ENCODE measurements around the gene LAX1. TPM values are rescaled to one million over a fixed set of nuclear protein-coding genes. Genes with fewer than 3 reads are reported as not detected.
A peak's percentile ranks its signal among the peaks of the same experiment; 100 is the strongest.

The LAX1 gene
- total RNA-seq, 1 donor from 2014 or later: not detected

GRCh38 chr1:203796236-203796605 is 31.2 kb downstream of the LAX1 start:
- H2AFZ ChIP-seq (ENCODE audit: low read depth, low read length): no peak overlapping the region
- H3K4me3 Mint-ChIP-seq (ENCODE audit: unreplicated experiment): peak overlapping the region; percentile 100
- no peaks in the 10 kb centered on the region for H3K9me3 ChIP-seq (ENCODE audit: insufficient read depth, low read depth, low read length)
- H3K27me3 Mint-ChIP-seq (ENCODE audit: low read depth, unreplicated experiment): no peaks in the 10 kb centered on the region
- peak overlapping the region; percentile 95 for H3K27ac ChIP-seq (ENCODE audit: low read depth, low read length)
- peaks cover 54% of the 10 kb centered on the region for H3K79me2 ChIP-seq (ENCODE audit: insufficient read depth, low read length)
- peak overlapping the region; percentile 85 for H3K4me2 ChIP-seq (ENCODE audit: low read length)
- H3K4me1 ChIP-seq (ENCODE audit: insufficient read depth, low read length): peaks cover 24% of the 10 kb centered on the region
- peaks cover 51% of the 10 kb centered on the region for H4K20me1 ChIP-seq (ENCODE audit: insufficient read depth, low read length)
- peaks cover 2% of the 10 kb centered on the region for H3K9me3 Mint-ChIP-seq (ENCODE audit: unreplicated experiment)
- peak overlapping the region; percentile 99 for H3K9ac ChIP-seq (ENCODE audit: low read length)
- H3K36me3 ChIP-seq (ENCODE audit: insufficient read depth, low read length): peaks cover 18% of the 10 kb centered on the region
- H3K4me1 Mint-ChIP-seq (ENCODE audit: low read depth, unreplicated experiment): peaks cover 35% of the 10 kb centered on the region
- peaks cover 14% of the 10 kb centered on the region for H3K36me3 Mint-ChIP-seq (ENCODE audit: low read depth, unreplicated experiment)
- TF ChIP-seq EZH2 (IDR thresholded peaks at IDR 0.05; ENCODE audit: insufficient read depth, low read length): no peak
- TF ChIP-seq CTCF (IDR thresholded peaks at IDR 0.05; ENCODE audit: insufficient read depth, low read depth, low read length): no peak
- peak overlapping the region; percentile 100 for H3K27ac Mint-ChIP-seq (ENCODE audit: unreplicated experiment)
- H3K27me3 ChIP-seq (ENCODE audit: insufficient read depth, low read length): no peaks in the 10 kb centered on the region
- FAIRE-seq: no peak
- peak; percentile 22 for DNase-seq (ENCODE audit: low read depth)
- H3K4me3 ChIP-seq (ENCODE audit: insufficient read depth, low read depth, low read length): peak overlapping the region; percentile 85

GRCh38 chr1:203797216-203797615 is 32.2 kb downstream of the LAX1 start:
- H3K27ac Mint-ChIP-seq (ENCODE audit: unreplicated experiment): peak overlapping the region; percentile 100
- peak overlapping the region; percentile 100 for H3K4me3 Mint-ChIP-seq (ENCODE audit: unreplicated experiment)
- Histone ChIP-seq H2AFZ (ENCODE audit: low read depth, low read length) (no peak overlapping the region), H3K4me3 (ENCODE audit: insufficient read depth, low read depth, low read length) (peak overlapping the region; percentile 85), H3K27me3 (ENCODE audit: insufficient read depth, low read length) (no peaks in the 10 kb centered on the region), H3K27ac (ENCODE audit: low read depth, low read length) (no peak overlapping the region), H4K20me1 (ENCODE audit: insufficient read depth, low read length) (peaks cover 61% of the 10 kb centered on the region), H3K79me2 (ENCODE audit: insufficient read depth, low read length) (peaks cover 64% of the 10 kb centered on the region), H3K36me3 (ENCODE audit: insufficient read depth, low read length) (peaks cover 18% of the 10 kb centered on the region), H3K9ac (ENCODE audit: low read length) (peak overlapping the region; percentile 99), H3K9me3 (ENCODE audit: insufficient read depth, low read depth, low read length) (no peaks in the 10 kb centered on the region), H3K4me1 (ENCODE audit: insufficient read depth, low read length) (peaks cover 24% of the 10 kb centered on the region), H3K4me2 (ENCODE audit: low read length) (peak overlapping the region; percentile 85)
- H3K27me3 Mint-ChIP-seq (ENCODE audit: low read depth, unreplicated experiment): no peaks in the 10 kb centered on the region
- peaks cover 14% of the 10 kb centered on the region for H3K36me3 Mint-ChIP-seq (ENCODE audit: low read depth, unreplicated experiment)
- FAIRE-seq (no peak), DNase-seq (ENCODE audit: low read depth) (no peak)
- peaks cover 37% of the 10 kb centered on the region for H3K4me1 Mint-ChIP-seq (ENCODE audit: low read depth, unreplicated experiment)
- no peaks in the 10 kb centered on the region for H3K9me3 Mint-ChIP-seq (ENCODE audit: unreplicated experiment)
- TF ChIP-seq EZH2 (IDR thresholded peaks at IDR 0.05; ENCODE audit: insufficient read depth, low read length) (no peak), CTCF (IDR thresholded peaks at IDR 0.05; ENCODE audit: insufficient read depth, low read depth, low read length) (no peak)

GRCh38 chr1:203797948-203798655 is 33.1 kb downstream of the LAX1 start:
- Histone ChIP-seq H4K20me1 (ENCODE audit: insufficient read depth, low read length) (peaks cover 65% of the 10 kb centered on the region), H2AFZ (ENCODE audit: low read depth, low read length) (no peak overlapping the region), H3K9ac (ENCODE audit: low read length) (no peak overlapping the region), H3K4me3 (ENCODE audit: insufficient read depth, low read depth, low read length) (no peak overlapping the region), H3K4me1 (ENCODE audit: insufficient read depth, low read length) (peaks cover 24% of the 10 kb centered on the region), H3K36me3 (ENCODE audit: insufficient read depth, low read length) (peaks cover 22% of the 10 kb centered on the region), H3K27ac (ENCODE audit: low read depth, low read length) (no peak overlapping the region), H3K4me2 (ENCODE audit: low read length) (peak overlapping the region; percentile 85), H3K27me3 (ENCODE audit: insufficient read depth, low read length) (no peaks in the 10 kb centered on the region), H3K79me2 (ENCODE audit: insufficient read depth, low read length) (peaks cover 71% of the 10 kb centered on the region), H3K9me3 (ENCODE audit: insufficient read depth, low read depth, low read length) (no peaks in the 10 kb centered on the region)
- TF ChIP-seq EZH2 (IDR thresholded peaks at IDR 0.05; ENCODE audit: insufficient read depth, low read length): no peak
- Mint-ChIP-seq H3K4me1 (ENCODE audit: low read depth, unreplicated experiment) (peaks cover 37% of the 10 kb centered on the region), H3K36me3 (ENCODE audit: low read depth, unreplicated experiment) (peaks cover 14% of the 10 kb centered on the region), H3K27me3 (ENCODE audit: low read depth, unreplicated experiment) (no peaks in the 10 kb centered on the region), H3K9me3 (ENCODE audit: unreplicated experiment) (no peaks in the 10 kb centered on the region), H3K4me3 (ENCODE audit: unreplicated experiment) (peak overlapping the region; percentile 100), H3K27ac (ENCODE audit: unreplicated experiment) (no peak overlapping the region)
- DNase-seq (ENCODE audit: low read depth) (no peak), FAIRE-seq (no peak)
